ENCODE data around the gene EFCAB9.
"Not testable (repeated sequence)": the region's sequence is repeated elsewhere in the genome, so short reads cannot be mapped to it uniquely, and the experiment has no call there.

Gene EFCAB9

DNA sequence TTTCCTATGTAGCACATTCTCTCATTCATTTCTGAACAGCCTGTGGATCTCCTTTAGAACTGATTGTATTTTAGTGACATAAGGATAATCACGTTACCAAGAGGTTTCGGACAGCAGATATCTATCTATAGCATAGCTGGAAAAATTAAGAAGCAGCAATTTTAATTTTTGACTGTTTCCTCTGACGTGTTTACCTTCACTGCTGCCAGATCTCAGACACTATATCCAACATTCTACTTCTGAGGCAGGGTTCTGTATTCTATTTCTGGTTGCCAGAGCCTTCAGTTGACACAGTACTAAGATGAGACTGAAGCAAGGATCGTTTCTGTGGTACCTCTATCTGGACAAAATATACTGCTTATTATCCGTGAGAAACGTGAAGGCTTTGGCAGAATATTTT is at the start of gene EFCAB9:
Gene EFCAB9 (plus strand): TSS at position 301 of the 400 bp plus-strand sequence. CDS start 1 bp downstream, at position 302.
- no peak for DNase-seq

DNA sequence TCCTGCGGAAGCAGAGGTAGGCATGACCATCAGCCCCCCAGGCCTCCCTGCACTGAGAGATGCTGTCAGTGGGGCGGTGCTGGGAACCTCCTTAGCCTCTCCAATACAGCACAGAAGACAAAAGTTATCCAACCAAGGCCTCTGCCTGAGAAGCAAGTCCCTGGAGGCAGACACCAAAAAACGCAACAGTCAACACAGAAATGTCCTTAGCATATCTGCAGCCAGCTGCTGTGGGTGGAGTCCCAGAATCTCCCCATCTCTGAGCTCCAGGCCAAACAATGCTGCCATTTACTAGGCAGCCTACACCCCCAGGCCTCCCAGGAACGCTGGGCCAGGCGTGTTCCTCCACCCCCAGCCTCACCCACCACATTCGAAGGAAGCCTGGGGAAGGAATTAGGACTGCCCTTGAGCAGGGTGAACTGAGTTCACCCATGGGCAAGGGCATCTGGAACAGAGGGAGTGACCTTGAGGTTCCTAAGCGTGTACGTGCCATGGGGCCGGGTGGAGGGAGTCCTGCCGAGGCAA is 49.6 kb upstream of the EFCAB9 start:
- DNase-seq = no peak

DNA sequence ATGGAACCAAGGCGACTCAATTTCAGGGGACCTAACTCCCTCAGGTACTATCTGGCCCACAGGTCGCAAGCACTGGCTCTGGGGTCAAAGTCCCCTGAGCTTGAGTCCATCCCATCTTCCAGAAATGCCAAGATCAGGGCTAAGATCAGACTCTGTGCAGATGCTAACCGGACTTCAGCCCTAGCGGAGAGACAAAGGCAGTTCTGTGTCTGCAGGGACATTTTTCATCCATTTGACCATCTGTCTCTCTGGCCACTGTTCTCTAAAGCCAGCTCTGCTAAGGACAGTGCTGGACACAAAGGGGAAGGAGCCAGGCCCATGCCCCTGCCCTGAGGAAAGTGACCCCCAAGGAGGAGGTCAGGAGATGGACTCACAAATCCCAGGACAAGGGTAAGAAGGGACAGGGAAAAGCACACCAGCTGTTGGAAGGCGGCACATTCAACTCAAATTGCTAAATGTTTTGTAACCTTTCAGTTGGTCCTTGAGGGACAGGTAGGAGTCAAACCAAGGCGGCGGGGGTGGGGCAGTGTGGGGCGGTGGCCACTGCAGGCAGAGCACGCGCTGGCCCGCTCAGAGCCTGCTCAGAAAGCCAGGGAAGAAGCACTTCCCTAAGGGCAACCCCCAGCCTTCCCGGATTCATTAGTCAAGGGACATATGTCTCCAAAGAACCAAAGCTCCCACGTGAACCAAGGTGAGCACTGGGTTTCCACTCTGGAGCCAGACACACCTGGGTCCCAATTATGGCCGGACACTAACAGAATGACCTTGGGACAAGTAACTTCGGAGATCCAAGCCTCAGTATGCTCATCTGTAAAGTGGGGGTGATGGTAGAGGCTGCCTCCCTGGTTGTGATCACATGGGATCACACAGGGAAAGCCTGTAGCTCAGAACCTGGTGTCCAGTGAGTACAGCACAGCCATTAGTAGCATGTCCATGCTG is 48.8 kb upstream of the EFCAB9 start:
- DNase-seq = no peak

DNA sequence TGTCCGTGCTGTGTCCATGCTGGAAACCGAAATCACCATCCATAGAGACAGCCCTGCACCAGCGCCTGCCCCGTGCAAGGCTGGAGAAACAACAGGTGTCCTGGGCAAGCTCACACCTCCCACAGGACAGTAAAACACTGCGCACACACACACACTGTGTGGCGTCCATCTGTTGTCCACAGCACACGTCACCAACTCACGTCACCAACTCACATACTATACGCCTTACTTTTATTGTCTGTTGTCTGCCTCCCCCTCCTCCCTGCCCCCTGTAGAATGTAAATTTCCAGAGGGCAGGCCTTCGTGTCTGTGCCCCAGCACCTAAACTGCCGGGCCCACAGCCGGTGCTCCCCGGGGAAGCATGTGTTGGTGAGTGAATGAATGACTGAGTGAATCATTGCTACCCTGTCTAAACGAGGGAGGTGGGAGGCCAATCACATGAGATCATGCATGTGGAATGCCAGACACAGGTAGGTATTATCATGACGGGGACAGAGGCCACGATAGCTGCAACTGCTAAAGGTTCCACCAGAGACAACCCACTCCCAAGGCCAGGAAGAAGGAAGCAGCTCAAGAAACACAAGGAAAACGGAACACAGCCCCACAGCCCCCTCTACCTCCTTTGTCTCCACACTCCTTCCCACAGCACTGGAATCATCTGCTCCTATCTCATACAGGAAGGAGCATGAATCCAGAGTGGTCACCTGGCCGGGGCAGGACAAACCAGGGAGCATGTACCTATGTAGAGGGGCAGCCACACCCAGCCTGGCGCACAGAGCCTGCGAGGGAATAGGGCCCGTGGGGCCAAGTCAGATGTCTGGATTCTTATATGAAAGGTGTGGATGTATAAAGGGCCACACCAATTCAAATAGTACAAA is 47.9 kb upstream of the EFCAB9 start:
- DNase-seq = no peak

DNA sequence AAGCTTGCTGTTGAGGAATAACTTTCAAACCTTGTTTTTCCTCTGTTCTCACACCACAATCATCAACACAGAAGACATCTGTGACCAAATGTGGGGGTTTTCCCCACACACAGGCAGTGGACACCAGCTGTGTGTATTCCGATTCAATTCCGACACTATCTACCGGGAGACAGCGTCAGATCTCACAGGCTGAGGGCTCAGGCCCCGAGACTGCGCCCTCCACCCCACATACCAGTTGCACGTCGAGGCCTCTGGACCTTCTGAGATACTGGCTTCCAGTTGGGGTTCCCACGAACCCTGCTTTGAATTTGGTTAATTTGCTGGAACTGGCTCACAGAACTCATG is 47.3 kb upstream of the EFCAB9 start:
- no peak for DNase-seq

DNA sequence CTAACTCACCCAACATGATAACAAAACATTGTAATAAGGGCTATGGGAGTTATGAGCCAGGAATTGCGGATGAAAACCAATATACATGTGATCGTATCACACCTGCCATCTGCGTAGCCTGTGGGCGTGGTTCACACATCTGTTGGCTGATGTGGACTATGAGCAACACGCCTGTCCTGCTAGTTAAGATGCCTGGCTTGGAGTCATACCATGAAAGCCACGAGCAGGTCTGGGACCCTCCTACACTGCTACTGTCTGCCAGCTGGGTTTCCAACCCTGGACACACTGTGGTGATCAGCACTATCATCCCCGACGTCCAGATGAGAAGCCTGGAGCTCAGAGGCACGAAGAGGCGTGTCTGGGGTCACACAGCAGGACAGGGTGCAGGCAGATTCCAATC is 46.1 kb upstream of the EFCAB9 start:
- peak; percentile 25 for DNase-seq

DNA sequence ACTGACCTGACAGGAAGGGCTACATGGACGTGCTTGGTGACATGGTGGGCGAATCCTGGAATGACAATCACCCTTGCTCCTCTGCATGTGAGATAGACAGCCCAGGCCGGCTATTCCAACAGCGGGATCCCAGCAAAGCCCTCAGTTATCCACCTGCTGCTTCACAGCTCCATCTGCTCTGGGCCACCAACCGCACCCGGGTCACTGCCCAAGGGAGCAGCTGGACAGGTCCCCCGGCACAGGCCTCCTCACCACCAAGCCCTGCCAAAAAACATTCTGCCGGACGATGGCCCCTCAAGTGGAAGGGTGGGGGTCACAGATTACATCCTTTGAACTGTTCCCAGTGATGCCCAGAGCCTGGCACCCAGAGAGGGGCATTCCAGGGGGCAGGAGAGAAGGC is 45.6 kb upstream of the EFCAB9 start:
- no peak for DNase-seq

DNA sequence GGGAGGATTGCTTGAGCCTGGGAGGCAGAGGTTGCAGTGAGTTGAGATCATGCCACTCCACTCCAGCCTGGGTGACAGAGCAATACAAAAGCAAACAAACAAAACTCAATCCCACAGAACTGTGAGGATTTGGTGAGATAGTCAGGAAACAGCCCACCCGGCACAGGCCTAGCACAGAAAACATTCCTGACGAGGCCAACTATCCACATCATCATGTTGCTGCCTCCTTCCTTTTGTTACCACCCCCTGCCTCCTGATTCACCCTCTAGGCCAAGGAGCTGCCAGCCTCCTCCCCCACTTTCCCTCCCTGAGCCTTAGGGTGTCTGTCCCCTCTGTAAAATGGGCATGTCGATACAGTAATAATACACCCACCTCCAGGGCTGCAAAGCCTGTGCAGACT is 44.9 kb upstream of the EFCAB9 start:
- no peak for DNase-seq

DNA sequence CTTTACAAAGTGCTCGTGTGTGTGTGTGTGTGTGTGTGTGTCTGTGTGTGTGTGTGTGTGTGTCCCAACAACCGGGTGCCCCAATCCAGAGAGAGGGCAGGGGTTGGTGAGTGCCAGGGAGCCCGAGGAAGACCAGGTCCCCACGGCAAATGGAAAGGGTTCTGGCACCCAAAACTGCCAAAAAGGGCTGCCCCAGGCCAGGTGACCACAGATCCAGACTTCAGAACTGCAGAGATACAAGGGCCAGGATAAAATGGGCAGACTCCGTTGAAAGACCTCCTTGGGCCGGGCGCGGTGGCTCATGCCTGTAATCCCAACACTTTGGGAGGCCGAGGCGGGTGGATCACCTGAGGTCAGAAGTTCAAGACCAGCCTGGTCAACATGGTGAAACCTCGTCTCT is 44.5 kb upstream of the EFCAB9 start:
- DNase-seq = not testable (repeated sequence)

DNA sequence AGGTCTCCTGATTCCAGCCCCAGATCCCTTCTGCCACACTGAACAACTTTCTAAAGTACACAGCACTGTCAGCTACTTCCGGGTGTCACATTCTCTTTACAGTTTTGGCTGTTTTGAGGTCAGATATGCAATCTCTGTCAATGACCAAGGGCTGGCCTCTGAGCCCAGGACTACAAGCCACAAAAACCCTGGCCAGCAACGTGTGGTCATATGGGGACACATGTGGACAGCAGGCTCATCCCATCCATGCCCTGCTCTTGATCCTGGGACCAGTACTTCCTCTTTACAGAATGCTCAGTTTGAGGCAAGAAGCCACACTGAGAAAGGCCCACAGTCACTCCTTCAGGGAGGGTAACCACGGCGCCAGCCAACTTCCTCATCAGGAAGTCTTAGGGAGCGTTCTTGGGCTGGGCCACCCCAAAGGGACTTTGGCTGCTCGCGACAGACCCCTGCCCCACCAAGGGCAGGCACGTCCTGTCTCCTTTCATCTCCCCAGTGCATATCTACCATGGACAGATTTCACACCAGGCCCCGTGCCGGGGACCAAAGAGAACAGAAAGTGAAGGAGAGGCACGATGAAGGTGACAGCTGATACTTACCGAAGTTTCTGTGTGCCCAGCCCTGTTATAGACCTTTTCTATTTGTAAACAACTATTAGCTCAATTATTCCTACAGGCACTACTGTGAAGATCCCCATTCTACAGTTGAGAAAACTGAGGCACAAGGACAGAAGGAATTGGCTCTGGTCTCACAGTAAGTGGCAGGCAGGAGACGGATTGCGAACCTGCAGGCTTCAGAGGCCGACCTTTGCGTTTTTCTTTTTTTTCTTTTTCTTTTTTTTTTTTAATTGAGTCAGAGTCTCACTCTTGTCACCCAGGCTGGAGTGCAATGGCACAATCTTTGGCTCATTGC is 43.2 kb upstream of the EFCAB9 start:
- peak; percentile 18 for DNase-seq

DNA sequence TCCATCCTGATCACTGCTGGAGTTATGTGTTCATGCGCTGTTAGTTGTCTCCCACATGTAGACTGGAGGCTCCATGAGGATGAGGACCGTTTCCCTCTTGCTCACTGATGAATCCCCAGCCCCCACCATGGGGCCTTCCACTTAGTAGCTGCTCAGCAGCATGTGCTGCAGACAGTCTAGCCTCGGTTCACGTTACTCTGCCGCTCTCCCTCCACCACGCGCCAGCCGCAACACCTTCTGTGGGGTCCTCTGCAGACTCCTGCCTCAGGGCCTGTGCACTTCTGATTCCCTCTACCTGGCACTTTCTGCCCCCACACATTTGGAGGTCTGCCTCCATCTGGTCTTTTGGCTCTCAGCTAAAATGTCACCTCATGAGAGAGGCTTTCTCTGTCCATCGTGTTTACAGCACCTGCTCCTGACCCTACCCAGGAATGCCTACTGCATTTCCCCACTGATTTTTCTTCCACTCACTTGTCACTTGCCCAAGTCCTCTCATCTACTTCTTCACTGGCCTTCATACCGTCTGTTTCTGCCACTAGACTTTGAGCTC is 42.2 kb upstream of the EFCAB9 start:
- DNase-seq = no peak

DNA sequence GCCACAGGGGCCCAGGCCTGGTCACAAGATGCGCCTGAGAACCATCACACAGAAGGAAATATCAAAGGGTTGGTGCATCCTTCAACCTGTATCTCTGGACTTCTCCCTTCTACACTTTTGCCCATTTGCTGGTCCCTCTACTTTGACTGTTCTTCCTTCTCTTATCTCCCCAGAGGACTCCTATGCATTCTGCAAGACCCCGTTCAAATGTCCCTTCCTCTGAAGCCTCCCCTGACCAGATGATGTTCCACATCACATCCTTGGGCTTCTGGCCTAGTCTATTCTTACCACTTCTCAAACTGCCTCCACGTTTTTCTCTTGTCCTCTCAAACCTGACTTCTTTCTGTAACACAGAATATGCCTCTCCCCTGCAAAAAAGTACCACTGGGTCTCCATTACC is 40.3 kb upstream of the EFCAB9 start:
- no peak for DNase-seq

DNA sequence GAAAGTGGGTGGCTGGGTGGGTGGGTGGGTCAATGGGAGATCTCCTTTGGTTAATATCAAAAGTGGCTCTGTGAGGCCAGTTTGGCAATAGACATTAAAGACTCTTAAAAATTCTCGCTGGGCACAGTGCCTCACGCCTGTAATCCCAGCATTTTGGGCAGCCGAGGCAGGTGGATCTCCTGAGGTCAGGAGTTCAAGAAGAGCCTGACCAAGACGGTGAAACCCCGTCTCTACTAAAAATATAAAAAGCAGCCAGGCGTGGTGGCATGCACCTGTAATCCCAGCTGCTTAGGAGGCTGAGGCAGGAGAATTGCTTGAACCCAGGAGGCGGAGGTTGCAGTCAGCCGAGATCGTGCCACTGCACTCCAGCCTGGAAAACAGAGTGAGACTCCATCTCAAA is 38.9 kb upstream of the EFCAB9 start:
- not testable (repeated sequence) for DNase-seq

DNA sequence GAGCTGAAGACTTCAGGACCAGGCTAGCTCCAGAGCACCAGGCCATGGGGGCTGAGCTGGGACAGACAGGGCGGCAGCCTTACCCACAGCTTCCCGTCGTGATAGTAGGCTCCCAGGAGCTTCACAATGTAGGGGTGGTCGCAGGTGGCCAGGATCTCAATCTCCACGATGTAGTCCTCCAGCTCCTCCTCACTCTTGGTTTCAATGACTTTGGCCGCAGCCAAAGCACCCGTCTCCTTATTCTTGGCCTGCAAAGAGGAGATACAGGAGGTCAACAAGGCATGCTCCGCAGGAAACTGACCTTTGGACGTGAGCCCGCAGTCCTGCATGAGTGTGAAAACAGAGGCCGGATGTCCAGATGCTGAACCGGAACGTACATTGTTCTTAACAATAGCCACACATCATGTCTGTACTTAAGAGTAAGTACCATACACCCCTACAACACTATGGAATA is 37.4 kb upstream of the EFCAB9 start:
- DNase-seq = no peak

DNA sequence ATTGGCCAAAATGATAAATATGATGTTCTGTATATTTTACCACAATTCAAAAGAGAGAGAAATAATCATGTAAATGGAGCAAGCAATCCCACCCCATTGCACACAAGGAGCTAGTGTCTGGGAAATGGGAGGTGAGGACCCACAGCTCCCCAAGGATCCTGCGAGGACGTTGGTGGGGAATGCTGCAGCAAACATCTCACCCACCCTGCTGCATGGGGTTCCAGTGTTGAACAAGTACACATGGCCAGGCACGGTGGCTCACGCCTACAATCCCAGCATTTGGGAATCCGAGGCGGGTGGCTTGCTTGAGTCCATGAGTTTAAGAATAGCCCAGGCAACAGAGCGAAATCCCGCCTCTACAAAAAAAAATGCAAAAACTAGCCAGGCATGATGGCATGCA is 35.0 kb upstream of the EFCAB9 start:
- DNase-seq = no peak

DNA sequence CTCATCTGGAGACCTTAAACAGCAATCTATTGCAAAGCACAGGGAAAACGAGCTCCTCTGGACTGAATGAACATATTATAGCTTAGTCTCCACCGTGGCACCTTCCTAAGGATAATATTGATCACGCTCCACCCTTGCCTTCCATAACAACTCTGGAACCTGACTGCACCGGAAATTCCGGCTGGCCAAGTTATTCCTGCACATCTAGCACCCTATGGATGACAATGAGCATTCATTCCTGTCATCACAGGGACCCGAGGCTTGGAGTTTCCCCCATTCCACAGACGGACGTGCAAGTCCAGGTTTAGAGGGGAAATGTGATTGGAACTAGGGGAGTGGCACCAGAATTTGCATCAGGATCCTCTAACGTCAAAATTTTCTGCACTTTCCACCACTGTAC is 33.5 kb upstream of the EFCAB9 start:
- no peak for DNase-seq

DNA sequence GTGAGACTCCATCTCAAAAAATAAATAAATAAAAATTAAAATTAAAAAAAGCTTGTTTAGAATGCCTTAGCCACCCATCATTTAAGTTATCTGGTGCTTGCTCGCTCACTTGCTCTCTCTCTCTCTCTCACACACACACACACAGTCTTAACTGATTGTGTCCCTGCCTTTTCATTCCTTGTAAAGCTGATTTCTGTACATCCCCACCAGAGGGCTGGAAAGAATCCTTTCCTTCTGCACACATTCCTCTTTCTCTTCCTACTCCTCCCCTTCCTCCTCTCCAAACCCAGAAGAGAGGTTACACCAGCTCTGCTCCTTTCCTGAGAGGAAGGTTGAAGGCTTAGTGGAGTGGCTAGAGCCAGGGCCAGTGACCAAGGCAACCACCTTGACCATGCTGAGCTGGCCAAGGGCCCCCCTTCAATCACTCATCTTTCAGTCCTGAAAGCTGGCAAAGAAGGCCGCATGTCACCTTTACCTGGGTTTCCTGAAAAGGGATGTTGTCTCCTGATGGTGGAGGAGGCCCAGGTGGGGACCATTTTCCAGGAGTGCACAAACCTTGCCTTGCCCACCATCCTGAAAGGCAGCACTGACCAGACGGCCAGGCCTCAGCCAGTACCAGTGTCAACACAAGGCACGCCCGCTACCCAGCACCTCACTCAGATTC is 31.5 kb upstream of the EFCAB9 start:
- no peak for DNase-seq

DNA sequence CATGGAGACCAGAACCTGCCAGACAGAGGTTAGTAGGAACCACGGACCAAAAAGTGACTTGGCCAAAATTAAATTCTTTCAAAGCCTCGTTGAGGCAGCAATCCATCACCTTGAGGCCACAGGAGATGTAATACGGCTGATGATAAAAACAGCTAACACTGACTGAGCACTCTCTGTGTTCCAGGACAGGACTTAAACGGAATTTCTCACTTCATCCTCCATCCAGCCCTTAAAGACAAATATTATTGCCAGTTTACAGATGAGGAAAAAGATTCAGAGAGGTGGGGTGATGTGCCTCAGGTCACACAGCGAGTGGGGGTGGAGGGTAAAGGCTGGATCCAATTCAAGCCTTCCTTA is 31.0 kb upstream of the EFCAB9 start:
- DNase-seq = no peak

DNA sequence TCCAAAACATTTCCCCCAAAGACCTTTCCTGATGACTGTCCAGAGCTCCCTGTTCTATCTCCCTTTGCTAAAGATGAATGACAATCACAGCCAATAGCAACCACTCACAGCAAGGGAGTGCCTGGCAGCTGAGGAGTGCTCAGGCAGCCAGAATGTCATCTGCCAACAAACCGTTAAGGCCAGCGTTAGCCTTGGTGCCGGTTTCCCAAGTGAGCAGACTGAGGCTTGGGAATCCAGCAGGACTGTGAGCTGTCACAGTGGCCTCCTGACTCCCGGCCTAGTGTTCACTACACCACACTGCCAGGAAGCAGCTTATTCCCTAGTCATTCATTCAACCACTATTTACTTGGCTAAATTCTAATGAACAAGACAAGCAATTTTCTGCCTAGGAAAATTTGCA is 30.6 kb upstream of the EFCAB9 start:
- DNase-seq = no peak

DNA sequence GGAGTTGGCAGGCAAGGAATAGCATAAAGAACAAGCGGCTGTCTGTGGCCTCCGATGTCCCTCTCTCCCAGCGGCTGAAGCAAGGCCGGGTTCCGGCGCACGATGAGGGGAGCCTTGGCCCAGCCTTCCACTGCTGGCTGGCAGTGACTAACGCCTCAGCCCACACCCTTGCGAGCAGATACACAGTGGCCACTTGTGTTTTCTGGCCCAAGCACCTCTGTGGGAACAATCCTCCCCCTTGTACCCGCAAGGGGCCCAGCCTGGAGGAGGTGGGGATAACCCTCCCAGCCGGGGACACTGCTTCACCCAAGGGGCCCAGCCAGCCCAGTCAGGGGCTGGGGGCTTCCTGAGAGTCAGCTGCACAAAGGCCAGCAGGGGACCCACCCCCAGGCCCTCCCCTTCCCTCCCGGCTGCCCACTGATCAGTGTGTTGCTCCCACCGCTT is 29.2 kb upstream of the EFCAB9 start:
- DNase-seq = no peak

DNA sequence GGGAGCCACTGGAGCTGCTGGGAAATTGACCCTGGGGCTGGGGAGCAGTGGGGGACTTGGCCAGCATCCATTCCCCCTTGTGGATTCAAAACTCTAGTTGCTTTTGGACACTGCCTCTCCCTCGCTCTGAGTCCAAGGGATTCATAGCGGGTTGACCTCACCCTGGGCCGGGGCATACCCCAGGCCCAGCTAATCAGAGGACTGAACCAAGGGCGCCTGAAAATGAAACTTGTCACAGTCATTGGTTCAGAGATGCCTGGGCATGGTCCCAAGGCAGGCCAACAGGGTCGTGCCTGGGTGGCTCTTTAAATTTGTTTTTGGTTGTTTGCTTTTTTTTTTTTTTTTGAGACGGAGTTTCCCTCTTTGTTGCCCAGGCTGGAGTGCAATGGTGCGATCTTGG is 28.5 kb upstream of the EFCAB9 start:
- no peak for DNase-seq
